Stomach smooth muscle (tissue), 2 donors: ENCODE results near the gene HTN1.
"Not testable (repeated sequence)": the region's sequence is repeated elsewhere in the genome, so short reads cannot be mapped to it uniquely, and the experiment has no call there.

Experiments
- H3K27ac ChIP-seq: one replicate; pipeline ENCODE4 v1.7.0; 2013; ENCODE audit warnings: mild to moderate bottlenecking, low read length, inconsistent platforms
- H3K27me3 ChIP-seq, 2 donors: one replicate each; pipeline ENCODE4 v1.7.0; 2013; ENCODE audit warnings: low read length in 2 of 2; ENCODE audit not compliant: insufficient read depth in 2 of 2, control insufficient read depth in 1 of 2
- H3K36me3 ChIP-seq, 2 donors: one replicate each; pipeline ENCODE4 v1.7.0; 2013; ENCODE audit warnings: low read length in 2 of 2; ENCODE audit not compliant: control insufficient read depth in 2 of 2, insufficient read depth in 2 of 2
- H3K4me1 ChIP-seq: one replicate; pipeline ENCODE4 v1.7.0; 2013; ENCODE audit warnings: low read length; ENCODE audit not compliant: control insufficient read depth, insufficient read depth
- H3K4me3 ChIP-seq, 2 donors: one replicate each; pipeline ENCODE4 v1.7.0; 2013; ENCODE audit warnings: low read length in 2 of 2
- H3K9ac ChIP-seq, 2 donors: one replicate each; pipeline ENCODE4 v1.7.0; 2013; ENCODE audit warnings: low read length in 2 of 2, mild to moderate bottlenecking in 1 of 2
- H3K9me3 ChIP-seq, 2 donors: one replicate each; pipeline ENCODE4 v1.7.0; 2013; ENCODE audit warnings: low read length in 2 of 2; ENCODE audit not compliant: control insufficient read depth in 2 of 2
- donor health status: healthy.
- donor health status: Pancreatic carcinoma.

Gene HTN1

GRCh38 chr4:70050138-70050537, at the start of gene HTN1:
TSS of gene HTN1 (plus strand) at chr4:70050438. CDS start at chr4:70053077, 2,639 bp downstream.
- H3K27me3 ChIP-seq, H3K36me3 ChIP-seq, H3K4me3 ChIP-seq, H3K4me1 ChIP-seq, H3K9me3 ChIP-seq, H3K9ac ChIP-seq, H3K27ac ChIP-seq: not testable (repeated sequence)

DNA sequence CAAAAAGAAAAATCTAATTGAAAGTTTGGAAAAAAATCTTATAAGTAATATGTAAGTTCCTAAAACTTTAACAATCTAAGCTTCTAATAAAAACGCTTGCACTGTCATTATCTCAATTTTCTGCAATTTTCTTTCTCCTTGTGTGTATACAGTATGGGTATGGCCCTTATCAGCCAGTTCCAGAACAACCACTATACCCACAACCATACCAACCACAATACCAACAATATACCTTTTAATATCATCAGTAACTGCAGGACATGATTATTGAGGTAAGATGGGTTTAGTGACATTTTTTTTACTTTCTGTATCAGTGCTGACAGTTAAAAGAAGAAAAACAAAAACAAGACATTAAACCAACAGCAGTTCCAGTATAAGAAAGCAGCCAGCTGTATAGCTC, 49.5 kb upstream of the HTN1 start:
- no peaks in the 10 kb centered on the region for H3K36me3 ChIP-seq
- no peaks in the 10 kb centered on the region for H3K27me3 ChIP-seq
- no peak overlapping the region for H3K4me3 ChIP-seq
- H3K27ac ChIP-seq: no peak overlapping the region
- no peaks in the 10 kb centered on the region for H3K4me1 ChIP-seq
- H3K9ac ChIP-seq: no peak overlapping the region
- no peaks in the 10 kb centered on the region for H3K9me3 ChIP-seq

DNA sequence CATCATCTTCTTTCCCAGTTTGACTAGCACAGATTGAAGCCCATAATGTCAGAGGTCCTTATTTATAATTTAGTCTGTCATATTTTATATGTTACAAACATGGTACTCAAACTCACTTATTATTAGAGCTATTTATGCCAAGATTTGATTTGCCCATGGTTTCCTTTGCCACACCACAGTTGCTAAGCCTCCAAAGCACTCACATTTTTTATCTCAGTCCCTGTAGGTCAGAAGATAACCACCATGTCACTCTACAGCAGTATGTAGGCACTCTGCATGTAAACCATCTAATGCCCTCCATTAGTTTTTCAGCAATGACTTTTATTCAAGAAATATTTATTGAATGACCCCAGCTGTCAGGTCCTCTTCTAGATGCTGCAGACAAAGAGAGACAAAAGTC, 47.7 kb upstream of the HTN1 start:
- H3K9ac ChIP-seq: no peak overlapping the region
- H3K9me3 ChIP-seq: no peaks in the 10 kb centered on the region

DNA sequence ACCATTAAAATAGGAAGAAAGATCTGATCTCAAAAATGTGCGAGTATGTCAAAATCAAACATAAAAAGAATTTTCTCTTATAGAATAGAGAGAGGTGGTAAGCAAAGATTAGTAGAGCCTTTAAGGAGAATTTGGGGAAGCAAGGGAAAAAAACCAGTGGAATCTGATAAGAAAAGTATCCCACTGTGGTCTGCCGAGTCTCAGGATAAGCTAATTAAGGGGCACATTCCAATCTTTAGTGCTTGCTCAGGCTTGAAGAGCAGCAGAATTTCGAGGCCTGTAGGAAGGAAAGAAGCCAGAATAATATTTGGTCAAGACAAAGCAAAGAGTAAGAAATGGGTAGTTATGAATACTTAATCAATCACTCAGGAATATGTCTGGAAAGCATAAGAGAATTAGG, 41.5 kb upstream of the HTN1 start:
- Histone ChIP-seq H3K27me3 (no peaks in the 10 kb centered on the region), H3K27ac (no peak overlapping the region), H3K4me3 (no peak overlapping the region), H3K36me3 (no peaks in the 10 kb centered on the region), H3K4me1 (no peaks in the 10 kb centered on the region), H3K9me3 (no peaks in the 10 kb centered on the region), H3K9ac (no peak overlapping the region)

More for the DNA sequence above, 47.7 kb upstream of the HTN1 start:
- H3K36me3 ChIP-seq: no peaks in the 10 kb centered on the region
- no peaks in the 10 kb centered on the region for H3K4me1 ChIP-seq
- no peak overlapping the region for H3K27ac ChIP-seq
- H3K27me3 ChIP-seq: no peaks in the 10 kb centered on the region
- no peak overlapping the region for H3K4me3 ChIP-seq

DNA sequence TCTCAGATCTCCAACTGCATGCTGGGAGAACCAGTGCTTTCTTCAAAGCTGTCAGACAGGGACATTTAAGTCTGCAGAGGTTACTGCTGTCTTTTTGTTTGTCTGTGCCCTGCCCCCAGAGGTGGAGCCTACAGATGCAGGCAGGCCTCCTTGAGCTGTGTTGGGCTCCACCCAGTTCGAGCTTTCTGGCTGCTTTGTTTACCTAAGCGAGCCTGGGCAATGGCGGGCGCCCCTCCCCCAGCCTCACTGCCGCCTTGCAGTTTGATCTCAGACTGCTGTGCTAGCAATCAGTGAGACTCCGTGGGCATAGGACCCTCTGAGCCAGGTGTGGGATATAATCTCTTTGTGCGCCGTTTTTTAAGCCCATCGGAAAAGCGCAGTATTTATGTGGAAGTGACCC, 31.2 kb upstream of the HTN1 start:
- not testable (repeated sequence) for H3K9me3 ChIP-seq, H3K4me1 ChIP-seq, H3K27ac ChIP-seq, H3K9ac ChIP-seq, H3K36me3 ChIP-seq, H3K27me3 ChIP-seq, H3K4me3 ChIP-seq

- no peaks in the 10 kb centered on the region for H3K4me1 ChIP-seq
Observed at GRCh38 chr4:70023218-70023617, 27.0 kb upstream of the HTN1 start.

DNA sequence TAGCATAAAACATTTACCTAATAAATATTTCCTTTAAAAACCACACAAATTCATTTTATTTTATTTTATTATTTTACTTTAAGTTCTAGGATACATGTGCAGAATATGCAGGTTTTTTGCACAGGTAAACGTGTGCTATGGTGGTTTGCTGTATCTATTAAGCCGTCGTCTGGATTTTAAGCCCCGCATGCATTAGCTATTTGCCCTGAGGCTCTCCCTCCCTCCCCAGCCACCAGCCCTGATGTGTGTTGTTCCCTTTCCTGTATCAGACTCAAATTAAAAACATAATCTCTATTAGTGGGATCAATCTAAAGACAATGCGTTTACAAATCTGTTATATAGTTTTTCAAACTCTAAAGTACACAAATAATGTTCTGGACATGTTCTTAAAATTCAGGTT, 23.2 kb upstream of the HTN1 start:
- Histone ChIP-seq H3K27me3 (no peaks in the 10 kb centered on the region), H3K4me1 (no peaks in the 10 kb centered on the region), H3K36me3 (no peaks in the 10 kb centered on the region), H3K9ac (no peak overlapping the region), H3K27ac (no peak overlapping the region), H3K4me3 (no peak overlapping the region), H3K9me3 (no peaks in the 10 kb centered on the region)

More at GRCh38 chr4:70023218-70023617, 27.0 kb upstream of the HTN1 start:
- H3K9ac ChIP-seq: no peak overlapping the region
- no peaks in the 10 kb centered on the region for H3K36me3 ChIP-seq
- H3K27ac ChIP-seq: no peak overlapping the region
- H3K4me3 ChIP-seq: no peak overlapping the region
- no peaks in the 10 kb centered on the region for H3K27me3 ChIP-seq
- no peaks in the 10 kb centered on the region for H3K9me3 ChIP-seq

GRCh38 chr4:70028159-70028558, 22.1 kb upstream of the HTN1 start, which contains the start of gene HTN3:
TSS of gene HTN3 (plus strand) at chr4:70028459. CDS start at chr4:70030741, 2,282 bp downstream.
- H3K27ac ChIP-seq, H3K9ac ChIP-seq, H3K4me3 ChIP-seq, H3K9me3 ChIP-seq, H3K36me3 ChIP-seq, H3K27me3 ChIP-seq, H3K4me1 ChIP-seq: not testable (repeated sequence)

DNA sequence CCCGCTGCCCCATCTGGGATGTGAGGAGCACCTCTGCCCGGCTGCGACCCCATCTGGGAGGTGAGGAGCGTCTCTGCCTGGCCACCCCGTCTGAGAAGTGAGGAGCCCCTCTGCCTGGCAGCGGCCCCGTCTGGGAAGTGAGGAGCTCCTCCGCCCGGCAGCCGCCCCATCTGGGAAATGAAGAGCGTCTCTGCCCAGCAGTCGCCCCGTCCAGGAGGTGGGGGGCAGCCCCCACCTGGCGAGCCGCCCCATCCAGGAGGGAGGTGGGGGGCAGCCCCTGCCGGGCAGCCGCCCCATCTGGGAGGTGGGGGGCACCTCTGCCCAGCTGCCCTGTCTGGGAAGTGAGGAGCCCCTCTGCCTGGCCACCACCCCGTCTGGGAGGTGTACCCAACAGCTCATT, 12.7 kb upstream of the HTN1 start:
- H3K4me1 ChIP-seq, H3K9ac ChIP-seq, H3K4me3 ChIP-seq, H3K27me3 ChIP-seq, H3K36me3 ChIP-seq, H3K27ac ChIP-seq, H3K9me3 ChIP-seq: not testable (repeated sequence)

- not testable (repeated sequence) for H3K4me1 ChIP-seq, H3K9ac ChIP-seq, H3K36me3 ChIP-seq, H3K4me3 ChIP-seq, H3K27ac ChIP-seq, H3K27me3 ChIP-seq, H3K9me3 ChIP-seq
Observed at GRCh38 chr4:70039928-70040327, 10.3 kb upstream of the HTN1 start.

DNA sequence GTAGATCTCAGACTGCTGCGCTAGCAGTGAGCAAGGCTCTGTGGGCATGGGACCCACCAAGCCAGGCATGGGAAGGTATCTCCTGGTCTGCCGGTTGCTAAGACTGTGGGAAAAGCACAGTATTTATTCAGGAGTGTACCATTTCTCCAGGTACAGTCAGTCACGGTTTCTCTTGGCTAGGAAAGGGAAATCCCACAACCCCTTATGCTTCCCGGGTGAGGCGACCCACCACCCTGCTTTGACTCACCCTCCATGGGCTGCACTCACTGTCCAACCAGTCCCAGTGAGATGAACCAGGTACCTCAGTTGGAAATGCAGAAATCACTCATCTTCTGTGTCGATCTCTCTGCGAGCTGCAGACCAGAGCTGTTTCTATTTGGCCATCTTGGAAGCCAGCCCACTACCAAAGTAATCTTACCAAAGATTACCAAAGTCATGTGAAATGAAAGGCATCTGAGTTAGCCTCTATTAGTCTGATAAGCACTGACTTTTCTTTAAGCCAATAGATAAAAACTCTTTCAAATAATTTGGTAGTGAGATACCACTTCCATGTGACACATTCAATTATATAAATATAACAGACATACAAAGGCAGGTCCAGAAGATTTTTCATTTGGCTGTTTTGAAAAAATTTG, 8.5 kb upstream of the HTN1 start:
- Histone ChIP-seq H3K9ac (no peak overlapping the region), H3K9me3 (peaks cover 0 to 7% of the 10 kb centered on the region in 2 donors), H3K36me3 (no peaks in the 10 kb centered on the region), H3K27ac (no peak overlapping the region), H3K27me3 (no peaks in the 10 kb centered on the region), H3K4me1 (no peaks in the 10 kb centered on the region), H3K4me3 (no peak overlapping the region)
